Esophagus muscularis mucosa (tissue), 3 donors: ENCODE measurements around the gene ARHGAP11A.

Source experiments
- CTCF ChIP-seq, 3 experiments: fragments of 200-600 bp in 2 of 3; fragments of 450-650 bp in 1 of 3; sonication (generic) in 2 of 3; IDR thresholded peaks; one replicate each; pipeline ENCODE4 v1.5.1; 2017 to 2019; ENCODE audit warnings: antibody characterized with exemption in 3 of 3, mild to moderate bottlenecking in 2 of 3, moderate library complexity in 1 of 3
- EP300 ChIP-seq: sonication (generic); formaldehyde crosslinking; IDR thresholded peaks from one replicate; pipeline ENCODE4 v1.6.1; 2017; ENCODE audit warnings: antibody characterized with exemption

DNA sequence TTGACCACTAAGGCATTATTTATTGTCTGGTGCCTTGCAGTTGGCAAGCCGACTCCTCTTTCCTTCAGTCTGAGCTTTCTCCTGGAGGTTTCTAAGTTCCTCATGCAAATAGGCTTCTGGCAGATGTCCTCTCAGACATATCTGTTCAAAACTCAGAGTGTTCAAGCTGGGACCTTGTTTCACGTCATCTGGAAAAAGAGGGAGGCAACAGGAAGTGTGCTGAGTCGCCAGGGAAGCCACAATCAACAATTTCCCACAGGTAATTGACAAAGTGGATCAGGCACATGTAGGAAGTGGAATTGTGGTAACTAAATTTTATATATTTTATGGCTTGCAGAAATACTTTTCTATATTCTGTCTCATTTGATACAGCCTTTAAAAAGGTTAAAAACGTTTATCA is 40.8 kb downstream of the ARHGAP11A start:
- TF ChIP-seq CTCF (IDR thresholded peaks at IDR 0.05) (no peak), EP300 (no peak)
